B cell (primary cell): Measurements from ENCODE around the gene PCDHB10. TPM values are rescaled to one million over a fixed set of nuclear protein-coding genes. Genes with fewer than 3 reads are reported as not detected.
"Not testable (repeated sequence)": the region's sequence is repeated elsewhere in the genome, so short reads cannot be mapped to it uniquely, and the experiment has no call there.

Experiments
- ATAC-seq: fragments of 200-7000 bp; cut with Tn5 transposase; one replicate; pipeline ENCODE4 v1.10.0; 2021; ENCODE audit warnings: low read depth, mild to moderate bottlenecking, moderate number of reproducible peaks, moderate library complexity
- CTCF ChIA-PET: fragments of 350-600 bp; sonication (Branson Sonifier 250); formaldehyde crosslinking; loops from one replicate; lab custom pipeline; 2021; ENCODE audit warnings: antibody characterized with exemption, inconsistent platforms; lab: Charles Lee
- POLR2A ChIA-PET: fragments of 350-600 bp; sonication (Branson Sonifier 250); formaldehyde crosslinking; loops from one replicate; lab custom pipeline; 2021; ENCODE audit warnings: antibody characterized with exemption; lab: Charles Lee
- DNase-seq: peaks from one replicate; pipeline ENCODE4 v3.0.0; 2013
- H2AFZ ChIP-seq: 2 replicates; pipeline ENCODE4 v1.6.1; 2012; ENCODE audit warnings: mild to moderate bottlenecking, low read depth, low read length; ENCODE audit not compliant: insufficient read depth, poor library complexity, severe bottlenecking
- H3K27ac ChIP-seq, 2 donors: 1 replicate in 1 of 2; 2 replicates in 1 of 2; pipeline ENCODE4 v1.5.1; 2012 to 2013; ENCODE audit warnings: low read length in 2 of 2, mild to moderate bottlenecking in 2 of 2, moderate library complexity in 1 of 2
- H3K27me3 ChIP-seq, 4 experiments: fragments of 200-600 bp in 1 of 4; sonication (generic) in 1 of 4; replicated peaks in 1 of 4; 1 replicate in 2 of 4; 2 replicates in 2 of 4; pipeline versions ENCODE4 v1.6.1 to v1.7.0; 2013 to 2016; ENCODE audit warnings: low read length in 3 of 4, mild to moderate bottlenecking in 2 of 4, mixed read lengths in 1 of 4, moderate library complexity in 1 of 4; ENCODE audit not compliant: insufficient read depth in 4 of 4, control insufficient read depth in 3 of 4; ENCODE audit errors: control extremely low read depth in 1 of 4
- H3K36me3 ChIP-seq, 2 experiments: replicated peaks in 1 of 2; 1 replicate in 1 of 2; 2 replicates in 1 of 2; pipeline versions ENCODE4 v1.6.1 to v1.7.1; 2013; ENCODE audit warnings: low read length in 1 of 2; ENCODE audit not compliant: insufficient read depth in 2 of 2, control insufficient read depth in 1 of 2; ENCODE audit errors: control extremely low read depth in 1 of 2, extremely low read depth in 1 of 2
- H3K4me1 ChIP-seq, 2 donors: fragments of 200-600 bp in 1 of 2; sonication (generic) in 1 of 2; 1 replicate in 1 of 2; 2 replicates in 1 of 2; pipeline versions ENCODE4 v1.5.1 to v1.6.1; 2013 to 2017; ENCODE audit warnings: low read length in 2 of 2; ENCODE audit not compliant: control insufficient read depth in 2 of 2, insufficient read depth in 2 of 2
- H3K4me2 ChIP-seq: replicated peaks from 2 replicates; pipeline ENCODE3; 2012; ENCODE audit warnings: mild to moderate bottlenecking, low read depth, low read length; ENCODE audit not compliant: poor library complexity, severe bottlenecking
- H3K4me3 ChIP-seq, 5 experiments: fragments of 200-600 bp in 1 of 5; sonication (generic) in 1 of 5; 1 replicate in 3 of 5; 2 replicates in 2 of 5; pipeline versions ENCODE4 v1.5.1 to v1.7.0; 2011 to 2016; ENCODE audit warnings: low read length in 4 of 5, mild to moderate bottlenecking in 4 of 5, low read depth in 2 of 5, control low read depth in 1 of 5, moderate library complexity in 1 of 5; ENCODE audit not compliant: insufficient read depth in 1 of 5; ENCODE audit errors: control extremely low read depth in 1 of 5, extremely low read depth in 1 of 5
- H3K79me2 ChIP-seq: fragments of 200-600 bp; sonication (generic); one replicate; pipeline ENCODE4 v1.6.0; 2016; ENCODE audit warnings: low read length; ENCODE audit not compliant: control insufficient read depth, insufficient read depth
- H3K9ac ChIP-seq: fragments of 200-600 bp; sonication (generic); 2 replicates; pipeline ENCODE4 v1.6.1; 2017; ENCODE audit warnings: mild to moderate bottlenecking, low read length, moderate library complexity
- H3K9me3 ChIP-seq, 3 donors: one replicate each; pipeline versions ENCODE4 v1.6.1 to v1.7.1; 2013; ENCODE audit warnings: low read length in 2 of 3; ENCODE audit not compliant: control insufficient read depth in 2 of 3, insufficient read depth in 1 of 3; ENCODE audit errors: control extremely low read depth in 1 of 3
- H4K20me1 ChIP-seq: 2 replicates; pipeline ENCODE4 v1.6.0; 2012; ENCODE audit warnings: mild to moderate bottlenecking, low read length; ENCODE audit not compliant: insufficient read depth, control insufficient read depth, poor library complexity, severe bottlenecking
- H3K27ac Mint-ChIP-seq: one replicate; pipeline ENCODE4 v1.8.0; 2021; ENCODE audit warnings: mixed read lengths
- H3K27me3 Mint-ChIP-seq: one replicate; pipeline ENCODE4 v1.8.0; 2021; ENCODE audit warnings: mixed read lengths
- H3K4me1 Mint-ChIP-seq: one replicate; pipeline ENCODE4 v1.8.0; 2021; ENCODE audit warnings: mixed read lengths
- H3K4me3 Mint-ChIP-seq: one replicate; pipeline ENCODE4 v1.8.0; 2021; ENCODE audit warnings: mixed read lengths
- H3K9me3 Mint-ChIP-seq: one replicate; pipeline ENCODE4 v1.8.0; 2022; ENCODE audit warnings: mixed read lengths; ENCODE audit not compliant: insufficient read depth
- EZH2 ChIP-seq: IDR thresholded peaks from 2 replicates; pipeline ENCODE4 v1.6.1; 2012; ENCODE audit warnings: borderline replicate concordance, low read depth, mild to moderate bottlenecking, moderate library complexity, low read length; ENCODE audit not compliant: insufficient read depth, poor library complexity, severe bottlenecking
- WGBS: methylation state at CpG from one replicate; pipeline ENCODE4 v1.1.5; 2013; ENCODE audit warnings: missing lambda C conversion rate; ENCODE audit not compliant: insufficient coverage; 5-methylcytosine and 5-hydroxymethylcytosine counted together
- intact Hi-C: fragments of 100-400 bp; cut with micrococcal nuclease; formaldehyde crosslinking; loops from one replicate; pipeline ENCODE4 v1.10.0; 2022
- polyA plus RNA-seq: library from polyadenylated mRNA; depleted of rRNA; stranded (reverse); fragments of >200 nt; gene quantifications from 2 replicates; pipeline ENCODE4 v1.2.3, GENCODE V29; 2012
- total RNA-seq, 2 donors: library from RNA; stranded (reverse); fragments of 120-200 nt in 1 of 2; gene quantifications; 1 replicate in 1 of 2; 2 replicates in 1 of 2; pipeline versions ENCODE4 v1.2.3 to v1.2.4, GENCODE V29; 2013 to 2022
- TF ChIP-seq, protein P1 (sequence below): fragments of 200-600 bp; IDR thresholded peaks from one replicate; pipeline ENCODE4 v1.8.0; 2022; ENCODE audit warnings: antibody characterized with exemption, mild to moderate bottlenecking

PCDHB10 gene
- total and polyA plus RNA-seq, 2 donors (not counting 1 experiment from before 2014, with no cell fraction given) = not detected

DNA sequence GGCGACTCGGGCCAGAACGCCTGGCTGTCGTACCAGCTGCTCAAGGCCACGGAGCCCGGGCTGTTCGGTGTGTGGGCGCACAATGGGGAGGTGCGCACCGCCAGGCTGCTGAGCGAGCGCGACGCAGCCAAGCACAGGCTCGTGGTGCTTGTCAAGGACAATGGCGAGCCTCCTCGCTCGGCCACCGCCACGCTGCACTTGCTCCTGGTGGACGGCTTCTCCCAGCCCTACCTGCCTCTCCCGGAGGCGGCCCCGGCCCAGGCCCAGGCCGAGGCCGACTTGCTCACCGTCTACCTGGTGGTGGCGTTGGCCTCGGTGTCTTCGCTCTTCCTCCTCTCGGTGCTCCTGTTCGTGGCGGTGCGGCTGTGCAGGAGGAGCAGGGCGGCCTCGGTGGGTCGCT, 2.2 kb downstream of the PCDHB10 start:
- H3K27me3 ChIP-seq, H3K36me3 ChIP-seq, H2AFZ ChIP-seq, H3K4me2 ChIP-seq, H3K9me3 Mint-ChIP-seq, ATAC-seq, intact Hi-C loops, DNase-seq, H3K27ac Mint-ChIP-seq, CTCF ChIA-PET, POLR2A ChIA-PET, H3K4me1 ChIP-seq, H3K4me3 Mint-ChIP-seq, H4K20me1 ChIP-seq, H3K4me3 ChIP-seq, H3K9ac ChIP-seq, H3K4me1 Mint-ChIP-seq, H3K27ac ChIP-seq, H3K79me2 ChIP-seq: not testable (repeated sequence)
- H3K27me3 Mint-ChIP-seq = peaks cover 20% of the 10 kb centered on the region
- peaks cover 4 to 18% (median 15%) of the 10 kb centered on the region in 3 donors for H3K9me3 ChIP-seq
- WGBS = 32% methylated on average over 3 of the region's 37 CpGs

DNA sequence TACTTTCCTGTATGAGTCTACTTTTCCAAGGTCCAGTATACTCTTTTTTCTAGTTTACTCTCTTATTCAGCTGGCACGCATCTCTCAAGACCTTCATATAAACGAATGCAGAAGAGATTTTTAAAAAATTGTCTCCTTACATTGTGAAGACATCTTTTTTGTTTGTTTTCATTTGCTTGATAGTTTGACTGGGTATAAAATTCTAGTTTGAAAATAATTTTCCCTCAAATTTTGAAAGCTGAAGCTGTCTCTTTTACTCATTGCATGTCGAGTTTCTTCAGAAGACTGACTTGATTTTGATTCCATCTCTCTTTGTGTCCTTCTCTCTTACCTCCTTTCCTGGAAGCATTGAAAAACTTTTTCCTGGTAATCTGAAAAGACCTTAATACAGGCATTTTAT, 4.2 kb downstream of the PCDHB10 start:
- Mint-ChIP-seq H3K27ac (no peak overlapping the region), H3K4me3 (no peak overlapping the region), H3K27me3 (peaks cover 19% of the 10 kb centered on the region), H3K9me3 (peaks cover 9% of the 10 kb centered on the region), H3K4me1 (no peaks in the 10 kb centered on the region)
- ChIA-PET POLR2A (no interaction called here), CTCF (no interaction called here)
- H3K36me3 ChIP-seq = no peaks in the 10 kb centered on the region
- no peak for DNase-seq
- H3K9me3 ChIP-seq = peaks cover 4 to 19% (median 19%) of the 10 kb centered on the region in 3 donors
- intact Hi-C loops = no loop called here
- H2AFZ ChIP-seq = no peak overlapping the region
- TF ChIP-seq, protein P1, sequence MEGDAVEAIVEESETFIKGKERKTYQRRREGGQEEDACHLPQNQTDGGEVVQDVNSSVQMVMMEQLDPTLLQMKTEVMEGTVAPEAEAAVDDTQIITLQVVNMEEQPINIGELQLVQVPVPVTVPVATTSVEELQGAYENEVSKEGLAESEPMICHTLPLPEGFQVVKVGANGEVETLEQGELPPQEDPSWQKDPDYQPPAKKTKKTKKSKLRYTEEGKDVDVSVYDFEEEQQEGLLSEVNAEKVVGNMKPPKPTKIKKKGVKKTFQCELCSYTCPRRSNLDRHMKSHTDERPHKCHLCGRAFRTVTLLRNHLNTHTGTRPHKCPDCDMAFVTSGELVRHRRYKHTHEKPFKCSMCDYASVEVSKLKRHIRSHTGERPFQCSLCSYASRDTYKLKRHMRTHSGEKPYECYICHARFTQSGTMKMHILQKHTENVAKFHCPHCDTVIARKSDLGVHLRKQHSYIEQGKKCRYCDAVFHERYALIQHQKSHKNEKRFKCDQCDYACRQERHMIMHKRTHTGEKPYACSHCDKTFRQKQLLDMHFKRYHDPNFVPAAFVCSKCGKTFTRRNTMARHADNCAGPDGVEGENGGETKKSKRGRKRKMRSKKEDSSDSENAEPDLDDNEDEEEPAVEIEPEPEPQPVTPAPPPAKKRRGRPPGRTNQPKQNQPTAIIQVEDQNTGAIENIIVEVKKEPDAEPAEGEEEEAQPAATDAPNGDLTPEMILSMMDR = no peak
- TF ChIP-seq EZH2 = no peak
- peaks cover 0 to 8% (median 4%) of the 10 kb centered on the region in 4 experiments for H3K27me3 ChIP-seq
- H3K9ac ChIP-seq = no peak overlapping the region
- no peaks in the 10 kb centered on the region for H3K4me1 ChIP-seq
- no peak for ATAC-seq
- no peak overlapping the region for H3K4me2 ChIP-seq
- no peak overlapping the region for H3K4me3 ChIP-seq
- H3K27ac ChIP-seq = no peak overlapping the region
- H3K79me2 ChIP-seq = no peaks in the 10 kb centered on the region
- WGBS = no CpG with 5 or more reads among the region's 3 CpGs
- no peaks in the 10 kb centered on the region for H4K20me1 ChIP-seq
